HG03060 (cell line): ENCODE data around the gene TPRG1.

ENCODE experiments used
- ATAC-seq: cut with Tn5 transposase; IDR thresholded peaks from one replicate; pipeline ENCODE4 v1.9.1; 2021; ENCODE audit warnings: low read depth, moderate number of reproducible peaks; ENCODE audit not compliant: unreplicated experiment

TPRG1 gene

DNA sequence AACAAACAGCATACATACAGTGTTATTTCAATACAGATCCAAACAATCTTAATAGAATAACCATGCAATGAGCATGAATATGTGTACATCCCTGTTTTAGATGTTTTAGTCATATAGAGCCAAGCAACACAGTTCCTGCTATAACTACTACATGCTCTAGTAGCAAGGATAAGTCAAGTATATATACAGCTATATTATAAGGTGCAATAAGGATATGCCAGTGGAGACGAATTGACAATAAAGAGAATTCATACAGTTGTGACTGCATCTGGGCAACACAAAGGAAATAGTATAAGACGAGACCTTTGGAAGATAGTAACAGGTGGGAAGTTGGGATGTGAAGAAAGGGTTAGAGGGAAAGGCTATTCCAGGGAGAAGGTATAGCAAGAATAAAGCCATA is 103.4 kb downstream of the TPRG1 start:
- no peak for ATAC-seq

DNA sequence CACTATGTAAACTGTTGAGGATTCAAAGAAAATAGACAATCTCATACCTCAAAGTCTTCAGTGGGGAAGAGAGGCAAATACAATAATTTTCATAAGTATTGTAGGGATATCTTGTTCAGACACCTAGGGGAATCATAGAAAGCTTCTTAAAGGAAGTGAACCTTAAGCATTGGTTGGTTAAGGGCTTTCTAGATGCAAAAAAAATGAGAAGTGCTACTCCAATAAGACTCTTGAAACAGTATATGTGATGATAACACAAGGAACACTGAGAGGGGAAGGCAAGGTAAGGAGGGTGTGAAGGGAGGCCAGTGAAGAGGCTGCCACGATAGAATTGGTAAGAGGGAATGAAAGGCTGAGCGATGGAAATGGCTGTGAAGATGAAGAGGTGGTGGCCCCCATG is 104.1 kb downstream of the TPRG1 start:
- ATAC-seq: no peak

DNA sequence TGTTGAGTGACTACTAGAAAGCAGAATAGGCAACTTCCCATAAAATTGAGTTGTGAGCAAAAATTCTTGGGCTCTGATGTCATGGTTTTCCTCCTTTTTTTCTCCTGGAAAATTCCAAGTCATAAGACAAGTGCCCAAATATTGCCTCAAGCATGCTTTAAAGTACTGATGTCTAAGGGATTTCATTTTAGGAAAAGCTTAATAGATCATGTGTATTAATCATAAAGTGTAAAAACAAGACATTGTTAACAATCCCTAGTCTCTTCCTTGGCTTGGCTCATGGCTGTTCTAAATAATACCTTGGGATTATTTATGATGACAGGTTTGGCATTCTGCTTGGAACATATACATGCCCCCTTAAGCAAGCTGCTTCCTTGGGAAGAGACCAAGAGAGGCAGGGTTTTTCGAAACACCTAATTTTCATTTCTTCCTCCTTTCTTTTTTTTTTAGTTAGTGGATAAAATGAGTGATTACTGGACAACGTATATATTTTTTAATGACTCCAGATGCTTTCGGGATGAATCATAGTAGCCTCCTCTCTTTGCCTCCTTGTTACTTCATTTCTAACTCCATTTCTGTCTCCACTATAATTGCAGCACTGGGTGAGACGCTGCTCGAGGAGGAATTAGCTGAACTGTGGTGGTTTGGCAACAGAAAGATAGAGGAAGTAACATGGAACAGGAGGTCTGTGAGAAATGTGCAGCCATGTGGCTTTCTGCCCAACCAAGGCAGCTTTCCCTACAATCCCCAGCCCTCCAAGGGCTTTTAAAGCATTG is 104.9 kb downstream of the TPRG1 start:
- no peak for ATAC-seq

DNA sequence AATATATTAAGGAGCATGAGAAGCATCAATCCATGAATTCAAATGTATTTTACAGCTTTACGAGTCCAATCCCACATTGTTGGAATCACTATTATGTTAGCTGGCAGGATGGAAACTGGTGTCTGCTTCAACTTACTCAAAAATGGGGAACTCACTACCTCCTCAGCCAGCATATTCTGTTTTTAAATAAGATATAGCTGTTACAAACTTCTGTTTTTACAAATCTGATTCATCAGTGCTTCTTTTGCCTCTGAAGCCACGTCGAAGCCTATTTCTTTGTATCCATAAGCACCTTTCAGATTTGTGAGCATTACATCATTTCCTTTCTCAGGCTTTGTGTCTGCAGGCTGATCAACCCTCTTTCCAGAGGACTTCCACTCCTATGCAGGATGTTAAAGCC is 105.9 kb downstream of the TPRG1 start:
- no peak for ATAC-seq

DNA sequence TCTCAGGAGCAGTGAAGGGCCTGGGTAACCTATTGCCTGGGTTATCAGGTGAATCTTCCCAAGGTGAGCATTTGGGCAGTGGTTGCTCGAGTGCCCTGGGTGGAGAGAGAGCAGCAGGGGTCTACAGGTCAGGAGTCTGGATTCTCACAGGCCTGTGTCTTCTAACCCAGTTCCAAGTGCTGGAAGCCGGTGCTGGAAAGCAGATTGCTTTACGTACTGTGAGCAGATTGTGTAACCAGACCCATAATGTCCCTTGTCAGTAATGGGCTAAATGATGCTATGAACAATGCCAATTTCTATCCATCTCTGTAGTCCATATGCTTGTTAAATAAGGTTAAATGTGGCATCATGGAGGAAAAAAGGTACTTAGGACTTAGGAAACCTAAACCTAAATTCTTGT is 106.5 kb downstream of the TPRG1 start:
- ATAC-seq: no peak

DNA sequence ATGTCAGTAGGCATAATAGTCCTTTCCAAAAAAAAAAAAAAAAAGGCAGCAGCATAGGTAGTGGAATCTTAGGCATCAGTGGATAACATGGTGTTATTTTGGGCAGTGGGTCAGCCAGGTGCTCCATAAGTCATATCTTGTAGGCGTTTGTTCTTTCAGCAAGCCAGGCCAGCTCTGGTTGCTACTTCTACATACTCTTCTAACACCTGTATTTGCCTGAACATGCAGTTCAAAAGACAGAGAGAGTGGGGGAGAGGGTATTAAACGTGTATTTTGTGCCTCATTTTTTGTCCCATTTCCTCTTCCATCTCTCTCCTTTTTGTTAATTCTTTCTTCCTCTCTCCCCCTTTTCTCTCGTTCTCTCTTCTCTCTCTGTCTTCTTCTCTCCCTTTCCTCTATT is 110.4 kb downstream of the TPRG1 start:
- no peak for ATAC-seq

DNA sequence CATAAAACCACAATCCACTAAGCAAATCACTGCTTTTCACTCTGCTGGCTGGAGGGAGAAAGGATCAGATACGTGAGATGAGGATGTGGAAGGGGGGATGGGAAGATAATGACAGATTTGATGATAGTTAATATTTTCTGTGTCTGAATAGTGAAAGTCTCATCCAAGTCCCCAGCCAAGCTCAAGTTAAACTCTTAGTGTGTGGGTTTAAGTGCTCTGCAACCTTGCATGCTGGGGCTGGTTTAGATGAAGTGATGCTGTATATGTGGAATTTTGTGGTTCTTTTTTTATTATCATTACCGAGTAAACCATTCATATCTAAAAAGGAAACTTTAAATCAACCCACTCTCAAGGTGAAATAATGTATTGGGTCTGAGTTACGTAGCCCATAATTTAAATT is 111.0 kb downstream of the TPRG1 start:
- ATAC-seq: no peak

DNA sequence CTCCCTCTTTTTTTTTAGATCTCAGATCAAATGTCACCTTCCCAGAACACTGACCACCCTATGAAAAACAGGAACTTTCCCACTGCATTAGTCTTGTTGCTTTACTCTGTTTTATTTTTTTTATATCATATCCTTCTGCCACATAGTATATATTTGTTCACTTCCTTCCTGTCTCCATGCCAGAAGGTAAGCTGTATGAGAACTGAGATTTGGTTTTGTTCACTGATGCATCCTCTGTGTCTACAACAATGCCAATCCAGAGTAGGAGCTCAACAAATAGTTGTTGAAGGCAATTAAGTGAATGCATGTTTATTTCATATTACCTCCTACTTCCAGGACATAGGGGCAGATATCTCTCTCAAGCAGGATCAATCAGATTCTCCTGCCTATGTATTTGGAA is 114.4 kb downstream of the TPRG1 start:
- ATAC-seq: no peak

DNA sequence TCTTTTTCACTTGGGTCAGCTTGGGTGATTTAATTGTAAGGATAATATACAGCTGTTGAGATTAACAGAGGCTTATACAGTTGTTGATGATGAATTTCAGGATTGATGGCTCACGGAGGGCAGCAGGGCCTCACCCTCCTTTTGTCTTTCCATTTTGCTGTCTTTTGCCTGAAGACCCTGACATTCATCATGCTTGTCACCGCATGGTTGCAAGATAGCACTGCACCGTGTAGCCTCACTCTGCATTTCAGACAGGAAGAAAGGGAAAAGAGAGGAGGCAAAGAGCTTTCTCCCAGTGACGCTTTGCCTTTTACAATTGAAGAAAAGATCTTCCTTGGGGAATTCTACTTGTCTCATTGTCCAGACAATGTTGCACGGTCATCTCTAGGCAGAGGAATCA is 115.1 kb downstream of the TPRG1 start:
- ATAC-seq: no peak

- ATAC-seq: peak; percentile 96
These were observed 116.8 kb downstream of the TPRG1 start for GRCh38 chr3:189288348-189289235.

DNA sequence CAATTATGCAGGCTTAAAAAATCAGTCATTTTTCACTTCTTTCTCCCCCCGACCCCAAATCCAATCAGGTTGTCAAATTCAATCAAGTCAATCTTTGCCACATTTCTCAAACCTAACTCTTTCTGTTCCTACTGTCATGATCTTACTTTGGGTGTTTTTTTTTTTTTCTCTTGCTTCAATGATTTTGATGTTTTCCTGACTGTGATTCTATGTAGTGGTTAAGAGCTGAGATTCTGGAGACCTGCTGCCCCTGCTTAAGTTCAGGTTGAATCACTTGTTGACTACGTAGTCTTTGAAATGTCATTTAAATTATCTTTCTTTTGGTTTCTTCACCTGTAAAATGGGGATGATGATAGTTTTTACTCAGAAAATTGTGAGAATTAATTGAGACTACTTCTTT is 117.5 kb downstream of the TPRG1 start:
- no peak for ATAC-seq

DNA sequence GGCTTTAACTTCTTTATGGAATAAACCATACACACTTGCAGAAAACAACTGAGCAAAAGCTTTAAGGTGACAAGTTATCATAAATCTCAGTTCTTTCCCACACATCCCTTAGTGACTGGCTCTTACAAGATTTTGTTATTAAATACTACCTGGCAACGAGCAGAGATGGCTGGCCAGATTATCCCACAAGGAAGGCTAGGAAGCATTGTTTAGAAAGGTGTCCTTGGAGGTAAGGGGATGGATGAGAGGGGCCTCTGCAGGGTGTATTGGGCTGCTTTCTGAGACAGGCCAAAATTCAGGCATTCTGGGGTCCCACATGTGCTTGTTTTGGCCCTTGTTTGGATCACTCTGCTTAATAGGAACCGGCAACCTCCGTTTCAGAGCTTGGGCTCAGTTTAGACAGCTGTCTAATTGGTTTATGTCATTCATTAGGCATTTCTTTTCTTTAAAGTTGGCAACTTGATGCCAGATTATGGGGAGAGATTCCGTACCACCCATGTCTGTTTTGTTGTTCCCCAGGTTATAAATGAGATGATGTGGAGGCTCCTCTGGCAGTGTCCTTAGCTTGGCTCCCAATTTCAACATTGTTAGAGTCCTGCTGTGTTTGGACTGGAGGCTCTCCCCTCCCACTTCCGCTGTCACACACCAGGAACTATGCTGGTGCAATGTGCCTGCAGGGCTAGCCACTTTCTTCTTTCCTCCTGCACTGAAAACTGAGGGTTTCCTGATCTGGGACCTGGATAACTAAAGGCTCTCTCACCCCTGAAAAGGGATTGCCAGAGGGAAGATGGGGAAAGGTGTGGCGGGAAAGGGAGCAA is 121.1 kb downstream of the TPRG1 start:
- ATAC-seq: no peak

- ATAC-seq: no peak
These were observed 122.9 kb downstream of the TPRG1 start for GRCh38 chr3:189294649-189295048.

DNA sequence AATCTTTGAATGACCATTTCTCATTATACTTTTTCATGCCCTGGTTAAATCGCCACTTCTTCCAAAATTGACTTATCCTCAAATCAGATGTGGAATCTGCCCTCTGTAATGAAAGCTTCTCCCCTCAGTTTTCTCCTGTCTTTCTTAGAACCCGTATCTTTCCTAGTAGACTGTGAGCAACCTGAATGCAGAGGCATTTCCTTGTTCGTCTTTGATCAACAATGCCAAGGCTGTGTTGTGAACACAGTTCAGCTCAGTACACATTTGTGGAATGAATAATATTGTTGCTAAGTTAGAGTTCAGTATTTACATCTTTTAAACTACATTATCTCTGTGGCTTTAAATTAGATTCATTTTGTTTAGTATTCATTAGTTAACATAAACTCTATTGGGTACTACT is 123.3 kb downstream of the TPRG1 start:
- no peak for ATAC-seq

DNA sequence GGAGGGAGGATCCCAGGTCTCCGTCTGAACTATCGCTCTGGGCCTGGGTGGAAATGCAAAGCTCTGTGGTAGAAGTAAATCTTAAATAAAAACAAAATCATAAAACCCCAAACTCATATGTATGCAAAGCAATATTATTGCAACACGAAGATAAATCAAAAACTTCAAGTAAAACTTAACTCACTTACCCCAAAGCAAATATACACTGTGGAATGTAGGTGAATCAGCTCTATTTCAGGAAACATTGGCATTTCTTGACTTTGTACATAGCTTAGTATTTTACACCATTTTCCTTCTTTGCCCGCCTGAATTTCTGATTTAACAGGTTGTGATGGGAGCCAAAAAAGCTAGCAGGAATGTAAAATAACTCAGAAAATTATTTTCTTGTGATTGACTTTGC is 126.2 kb downstream of the TPRG1 start:
- ATAC-seq: no peak

DNA sequence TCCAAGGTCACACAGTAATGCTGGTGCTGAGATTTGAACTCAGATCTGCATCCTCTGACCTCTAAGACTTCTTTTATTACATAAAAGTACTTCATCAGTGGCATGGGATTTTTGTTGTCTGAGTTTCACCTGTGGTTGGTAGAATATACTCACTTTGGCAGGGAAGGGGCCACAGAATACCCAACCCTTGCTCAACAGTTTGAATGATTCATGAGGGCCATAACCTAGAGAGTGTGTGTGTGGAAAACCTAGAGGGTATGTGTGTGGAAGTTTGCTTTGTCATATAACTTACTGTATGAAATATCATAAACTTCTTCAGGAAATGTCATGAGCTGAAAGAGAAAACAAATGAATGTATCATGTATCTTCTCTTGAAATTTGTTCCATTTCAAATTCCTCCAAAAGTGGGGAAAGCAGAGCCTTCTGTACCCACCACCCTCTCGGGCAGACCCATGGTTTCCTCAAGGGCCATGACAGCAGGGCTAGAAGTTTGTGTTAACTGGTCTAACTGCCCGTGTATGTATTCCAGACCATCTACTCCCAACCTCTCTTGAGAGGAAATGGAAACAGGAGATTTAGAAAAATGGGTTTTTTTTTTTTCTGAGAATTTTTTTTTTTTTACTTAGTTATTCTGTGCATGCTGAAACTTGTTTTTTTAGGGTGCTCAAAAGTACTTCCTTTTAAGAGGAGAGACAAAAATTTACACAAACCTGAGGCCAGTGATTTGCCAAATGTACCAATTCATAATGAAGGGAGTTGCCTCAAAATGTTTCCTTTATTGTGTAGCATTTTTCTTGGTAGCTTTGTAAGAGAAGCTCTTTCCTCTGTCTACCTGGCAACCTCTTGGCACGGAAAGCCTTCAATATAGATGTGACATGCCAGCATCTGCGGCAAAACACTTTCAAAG is 127.0 kb downstream of the TPRG1 start:
- ATAC-seq: no peak

GRCh38 chr3:189300345-189300744 is 128.6 kb downstream of the TPRG1 start:
- no peak for ATAC-seq

- no peak for ATAC-seq
These were observed 129.7 kb downstream of the TPRG1 start for GRCh38 chr3:189301479-189301878.

- no peak for ATAC-seq
These were observed 131.8 kb downstream of the TPRG1 start for GRCh38 chr3:189303584-189303983.
